H1 (cell line): ENCODE results near the gene TLR2. TPM values are rescaled to one million over a fixed set of nuclear protein-coding genes. Genes with fewer than 3 reads are reported as not detected.

Experiments used
- CTCF ChIA-PET: fragments of 300-600 bp; sonication (Branson Sonifier 250); formaldehyde crosslinking; loops from one replicate; lab custom pipeline; 2021; ENCODE audit not compliant: partially characterized antibody; lab: Charles Lee
- POLR2A ChIA-PET: fragments of 300-600 bp; sonication (Branson Sonifier 250); formaldehyde crosslinking; loops from one replicate; lab custom pipeline; 2021; ENCODE audit warnings: inconsistent platforms; ENCODE audit not compliant: partially characterized antibody; lab: Charles Lee
- DNase-seq, 2 experiments: peaks; one replicate each; pipeline versions ENCODE4 v3.0.0 to v3.0.0-alpha.2; 2010 to 2022; ENCODE audit warnings: low spot score in 2 of 2, low read depth in 1 of 2, mixed read lengths in 1 of 2
- FAIRE-seq: peaks from 2 replicates; lab custom pipeline; 2011; peaks lifted over from hg19 to GRCh38; lab: Jason Lieb, UNC
- H2AFZ ChIP-seq: 2 replicates; pipeline ENCODE4 v1.8.1; 2012; ENCODE audit warnings: low read length, inconsistent platforms
- H2AK5ac ChIP-seq: 2 replicates; pipeline ENCODE4 v1.6.1; 2013; ENCODE audit warnings: low read depth, low read length
- H2BK120ac ChIP-seq: replicated peaks from 2 replicates; pipeline ENCODE3; 2013; ENCODE audit warnings: low read depth, low read length, inconsistent platforms
- H2BK12ac ChIP-seq: 2 replicates; pipeline ENCODE4 v1.6.1; 2013; ENCODE audit warnings: low read depth, low read length
- H2BK15ac ChIP-seq: 2 replicates; pipeline ENCODE4 v1.6.1; 2013; ENCODE audit warnings: low read length
- H2BK20ac ChIP-seq: 2 replicates; pipeline ENCODE4 v1.6.1; 2013; ENCODE audit warnings: low read length
- H2BK5ac ChIP-seq: 2 replicates; pipeline ENCODE4 v1.6.1; 2013; ENCODE audit warnings: low read depth, low read length
- H3K14ac ChIP-seq: 2 replicates; pipeline ENCODE4 v1.6.1; 2013; ENCODE audit warnings: inconsistent platforms; ENCODE audit not compliant: insufficient read length
- H3K18ac ChIP-seq: 2 replicates; pipeline ENCODE4 v1.6.1; 2013; ENCODE audit warnings: low read length; ENCODE audit errors: extremely low read depth
- H3K23ac ChIP-seq: 2 replicates; pipeline ENCODE4 v1.6.1; 2013; ENCODE audit warnings: inconsistent platforms; ENCODE audit not compliant: insufficient read length
- H3K23me2 ChIP-seq: 2 replicates; pipeline ENCODE4 v1.6.1; 2013; ENCODE audit warnings: low read depth, low read length
- H3K27ac ChIP-seq: 2 replicates; pipeline ENCODE4 v1.6.1; 2011; ENCODE audit warnings: low read depth, low read length, inconsistent platforms
- H3K27me3 ChIP-seq, 4 experiments: replicated peaks in 1 of 4; 1 replicate in 1 of 4; 2 replicates in 3 of 4; pipeline versions ENCODE4 v1.6.1 to v1.8.1; 2011 to 2013; ENCODE audit warnings: low read length in 3 of 4, mild to moderate bottlenecking in 3 of 4, inconsistent platforms in 2 of 4, mixed read lengths in 2 of 4, moderate library complexity in 1 of 4; ENCODE audit not compliant: control insufficient read depth in 3 of 4, insufficient read depth in 3 of 4; ENCODE audit errors: extremely low read depth in 1 of 4
- H3K36me3 ChIP-seq, 4 experiments: 2 replicates each; pipeline versions ENCODE4 v1.6.1 to v1.8.1; 2011 to 2013; ENCODE audit warnings: mild to moderate bottlenecking in 4 of 4, low read length in 3 of 4, moderate library complexity in 2 of 4, control low read depth in 1 of 4, inconsistent platforms in 1 of 4; ENCODE audit not compliant: insufficient read depth in 4 of 4, control insufficient read depth in 2 of 4
- H3K4ac ChIP-seq: replicated peaks from 2 replicates; pipeline ENCODE3; 2013; ENCODE audit warnings: low read length, low read depth, mixed read lengths, inconsistent platforms; ENCODE audit not compliant: insufficient read length
- H3K4me1 ChIP-seq, 4 experiments: replicated peaks in 1 of 4; 1 replicate in 1 of 4; 2 replicates in 3 of 4; pipeline versions ENCODE4 v1.6.1 to v1.8.1; 2011 to 2013; ENCODE audit warnings: low read length in 3 of 4, inconsistent platforms in 2 of 4, mixed read lengths in 1 of 4; ENCODE audit not compliant: insufficient read depth in 4 of 4, control insufficient read depth in 3 of 4
- H3K4me2 ChIP-seq, 2 experiments: 2 replicates each; pipeline versions ENCODE4 v1.6.1 to v1.8.1; 2011 to 2013; ENCODE audit warnings: low read depth in 2 of 2, low read length in 2 of 2, control low read depth in 1 of 2, inconsistent platforms in 1 of 2, mild to moderate bottlenecking in 1 of 2; ENCODE audit not compliant: insufficient read depth in 1 of 2
- H3K4me3 ChIP-seq, 4 experiments: fragments of 200-600, 300-600 bp in 1 of 4; sonication (generic), shearing (Covaris generic), sonication (Bioruptor Twin) in 1 of 4; 2 replicates each; pipeline versions ENCODE4 v1.5.1 to v1.8.1; 2011 to 2016; ENCODE audit warnings: low read length in 4 of 4, low read depth in 3 of 4, control low read depth in 2 of 4, inconsistent platforms in 2 of 4, mild to moderate bottlenecking in 2 of 4, mixed read lengths in 1 of 4, moderate library complexity in 1 of 4; ENCODE audit not compliant: insufficient read depth in 2 of 4; ENCODE audit errors: extremely low read depth in 1 of 4
- H3K56ac ChIP-seq: replicated peaks from 2 replicates; pipeline ENCODE3; 2013; ENCODE audit warnings: low read depth, mild to moderate bottlenecking, mixed read lengths, low read length, inconsistent platforms; ENCODE audit not compliant: insufficient read length
- H3K79me1 ChIP-seq: 2 replicates; pipeline ENCODE4 v1.6.1; 2013; ENCODE audit warnings: low read depth, low read length, control low read depth
- H3K79me2 ChIP-seq, 2 experiments: 2 replicates each; pipeline versions ENCODE4 v1.6.1 to v1.8.1; 2012 to 2013; ENCODE audit warnings: low read length in 2 of 2, mild to moderate bottlenecking in 2 of 2, inconsistent platforms in 1 of 2; ENCODE audit not compliant: insufficient read depth in 2 of 2, control insufficient read depth in 1 of 2
- H3K9ac ChIP-seq, 4 experiments: replicated peaks in 1 of 4; 1 replicate in 1 of 4; 2 replicates in 3 of 4; pipeline versions ENCODE4 v1.6.1 to v1.8.1; 2011 to 2013; ENCODE audit warnings: low read depth in 3 of 4, low read length in 3 of 4, control low read depth in 2 of 4, mild to moderate bottlenecking in 2 of 4, moderate library complexity in 2 of 4, inconsistent platforms in 1 of 4; ENCODE audit errors: extremely low read depth in 1 of 4
- H3K9me3 ChIP-seq, 2 experiments: 2 replicates each; pipeline versions ENCODE4 v1.6.1 to v1.8.1; 2012 to 2013; ENCODE audit warnings: mild to moderate bottlenecking in 2 of 2, moderate library complexity in 2 of 2, control low read depth in 1 of 2, inconsistent platforms in 1 of 2, low read depth in 1 of 2, low read length in 1 of 2, mixed read lengths in 1 of 2; ENCODE audit not compliant: insufficient read depth in 2 of 2
- H4K20me1 ChIP-seq, 2 experiments: replicated peaks in 1 of 2; 2 replicates each; pipeline versions ENCODE3 to v1.8.1; 2011 to 2013; ENCODE audit warnings: inconsistent platforms in 2 of 2, low read length in 2 of 2, mild to moderate bottlenecking in 1 of 2; ENCODE audit not compliant: insufficient read depth in 2 of 2, control insufficient read depth in 1 of 2
- H4K5ac ChIP-seq: 2 replicates; pipeline ENCODE4 v1.6.1; 2013; ENCODE audit warnings: low read length, low read depth, mixed read lengths, inconsistent platforms; ENCODE audit not compliant: insufficient read length
- H4K8ac ChIP-seq: 2 replicates; pipeline ENCODE4 v1.8.0; 2013; ENCODE audit warnings: mild to moderate bottlenecking, moderate library complexity, low read length, inconsistent platforms; ENCODE audit not compliant: insufficient read depth; ENCODE audit errors: extremely low read depth
- H4K91ac ChIP-seq: replicated peaks from 2 replicates; pipeline ENCODE3; 2013; ENCODE audit warnings: low read length, mixed read lengths, inconsistent platforms; ENCODE audit not compliant: insufficient read length
- ASH2L ChIP-seq: fragments of 200-600, 300-600 bp; sonication (generic); IDR thresholded peaks from one replicate; pipeline ENCODE4 v1.7.1; 2017; ENCODE audit warnings: low read length
- ATF3 ChIP-seq: IDR thresholded peaks from 2 replicates; pipeline ENCODE4 v1.6.1; 2011; ENCODE audit warnings: low read depth, mild to moderate bottlenecking, low read length; ENCODE audit not compliant: insufficient read depth
- BCL11A ChIP-seq, 2 experiments: IDR thresholded peaks; one replicate each; pipeline ENCODE4 v1.6.1; 2011; ENCODE audit warnings: low read depth in 2 of 2, low read length in 2 of 2, mild to moderate bottlenecking in 2 of 2
- BRCA1 ChIP-seq: IDR thresholded peaks from 2 replicates; pipeline ENCODE4 v1.6.1; 2012; ENCODE audit warnings: low read depth, low read length, improper control_type of control experiment
- CBX8 ChIP-seq: fragments of 300-800, 300-1000 bp; sonication (generic); IDR thresholded peaks from 2 replicates; pipeline ENCODE4 v1.7.1; 2016; ENCODE audit warnings: low read depth, low read length, borderline replicate concordance
- CEBPB ChIP-seq: IDR thresholded peaks from 2 replicates; pipeline ENCODE4 v1.6.1; 2012; ENCODE audit warnings: low read depth, low read length
- CTBP2 ChIP-seq: IDR thresholded peaks from 2 replicates; pipeline ENCODE4 v1.7.0; 2011; ENCODE audit warnings: borderline replicate concordance, mild to moderate bottlenecking, moderate library complexity, mixed read lengths, low read length; ENCODE audit not compliant: insufficient read depth, insufficient read length
- GABPA ChIP-seq: IDR thresholded peaks from 2 replicates; pipeline ENCODE4 v1.6.1; 2011; ENCODE audit warnings: mild to moderate bottlenecking, low read length, moderate library complexity, borderline replicate concordance; ENCODE audit not compliant: insufficient read depth
- HDAC2 ChIP-seq, 2 experiments: fragments of 300-600 bp in 1 of 2; sonication (generic) in 1 of 2; IDR thresholded peaks; 2 replicates each; pipeline ENCODE4 v1.6.1; 2011 to 2012; ENCODE audit warnings: low read depth in 2 of 2, low read length in 2 of 2, mild to moderate bottlenecking in 2 of 2, moderate library complexity in 2 of 2, borderline replicate concordance in 1 of 2, inconsistent platforms in 1 of 2
- KDM1A ChIP-seq: fragments of 200-600, 300-600 bp; sonication (generic); IDR thresholded peaks from 2 replicates; pipeline ENCODE4 v1.7.1; 2016; ENCODE audit warnings: mild to moderate bottlenecking, low read length, borderline replicate concordance
- MAX ChIP-seq: IDR thresholded peaks from 2 replicates; pipeline ENCODE4 v1.6.1; 2012; ENCODE audit warnings: inconsistent platforms
- RBBP5 ChIP-seq: IDR thresholded peaks from 2 replicates; pipeline ENCODE4 v1.7.1; 2012; ENCODE audit warnings: low read depth, mild to moderate bottlenecking, inconsistent platforms, low read length, moderate library complexity, borderline replicate concordance
- RNF2 ChIP-seq: fragments of 200-900, 300-1000 bp; sonication (generic); IDR thresholded peaks from 2 replicates; pipeline ENCODE4 v1.7.1; 2016; ENCODE audit warnings: borderline replicate concordance, low read depth, mild to moderate bottlenecking, antibody characterized with exemption, low read length; ENCODE audit not compliant: poor library complexity, severe bottlenecking; ENCODE audit errors: missing control alignments
- WGBS, 2 experiments: shearing (Covaris generic) in 1 of 2; methylation state at CpG; one replicate each; pipeline versions ENCODE4 v1.1.6 to v1.1.7; 2013 to 2015; ENCODE audit warnings: low lambda C conversion rate in 2 of 2, mixed read lengths in 2 of 2, inconsistent platforms in 1 of 2, low coverage in 1 of 2, missing lambda C conversion rate in 1 of 2; ENCODE audit not compliant: insufficient replicate concordance in 2 of 2, insufficient coverage in 1 of 2, insufficient read length in 1 of 2; ENCODE audit errors: extremely low coverage in 1 of 2, missing lambda C conversion rate in 1 of 2; 5-methylcytosine and 5-hydroxymethylcytosine counted together
- polyA plus RNA-seq, 7 experiments: library from polyadenylated mRNA; depleted of rRNA in 3 of 7; stranded (reverse) in 5 of 7; unstranded in 2 of 7; fragments of >200 nt in 5 of 7; fragments of 200-250 nt in 2 of 7; gene quantifications; 1 replicate in 5 of 7; 2 replicates in 1 of 7; 4 replicates in 1 of 7; pipeline versions ENCODE4 v1.2.1 to v1.2.3, GENCODE V29; 2011 to 2013; ENCODE audit warnings: missing spikeins in 2 of 7, mixed read lengths in 2 of 7
- total RNA-seq: library from RNA; stranded (reverse); fragmentation: NEBNext Ultra II Directional; extraction: Animal tissue kit (Norgen Biotek cat#: 25700); gene quantifications from 2 replicates; pipeline ENCODE4 v1.2.1, GENCODE V29; 2021

The TLR2 gene
- total and polyA plus RNA-seq, 2 of the 8 experiments (the other 6 are each of a cell fraction or from before 2014, with no cell fraction given): 1.3 TPM

GRCh38 chr4:153655928-153656327, 28.2 kb upstream of the TLR2 start:
- DNase-seq (no peak), FAIRE-seq (no peak)
- Histone ChIP-seq H2BK12ac (no peak overlapping the region), H4K8ac (no peak overlapping the region), H3K36me3 (no peaks in the 10 kb centered on the region), H3K9ac (no peak overlapping the region), H3K23me2 (no peaks in the 10 kb centered on the region), H3K18ac (no peak overlapping the region), H3K27ac (no peak overlapping the region), H4K20me1 (no peaks in the 10 kb centered on the region), H4K5ac (no peak overlapping the region), H3K4me1 (peaks cover 0 to 9% (median 1%) of the 10 kb centered on the region in 4 experiments; a peak in 2 of 7 replicates), H3K23ac (no peak overlapping the region), H3K79me2 (no peaks in the 10 kb centered on the region), H4K91ac (no peak overlapping the region), H3K56ac (no peak overlapping the region), H2AK5ac (no peak overlapping the region), H3K27me3 (no peaks in the 10 kb centered on the region), H3K14ac (no peak overlapping the region), H3K79me1 (no peaks in the 10 kb centered on the region), H2BK120ac (no peak overlapping the region), H2BK15ac (no peak overlapping the region), H2AFZ (no peak overlapping the region), H2BK20ac (no peak overlapping the region), H3K4ac (no peak overlapping the region), H3K9me3 (no peaks in the 10 kb centered on the region), H3K4me2 (no peak overlapping the region), H2BK5ac (no peak overlapping the region), H3K4me3 (no peak overlapping the region)
- CTCF ChIA-PET: interaction anchor here (1.0 to 5.4 kb wide), 2 partner anchors 7 to 94 kb away, joined by 3 to 18 read pairs; no protein-coding TSS in a partner anchor
- WGBS, 2 experiments: 87% methylated on average over 4 of the region's 4 CpGs; no CpG with 5 or more reads in 1 of the 2 experiments
- POLR2A ChIA-PET: no interaction called here
- TF ChIP-seq ASH2L: no peak
- no peak for TF ChIP-seq BRCA1
- no peak for TF ChIP-seq ATF3
- TF ChIP-seq BCL11A (IDR thresholded peaks at IDR 0.05; ENCODE audit: low read depth in 2 of 2, low read length in 2 of 2): no peak
- no peak for TF ChIP-seq MAX
- TF ChIP-seq RBBP5: no peak
- no peak for TF ChIP-seq GABPA
- no peak for TF ChIP-seq HDAC2 (IDR thresholded peaks at IDR 0.05; ENCODE audit: borderline replicate concordance in 1 of 2, low read depth in 2 of 2, low read length in 2 of 2)
- TF ChIP-seq CEBPB: no peak
- TF ChIP-seq CBX8: no peak
- no peak for TF ChIP-seq RNF2
- TF ChIP-seq CTBP2: no peak
- no peak for TF ChIP-seq KDM1A
